T-helper 1 cell (primary cell): ENCODE data around the gene MYADML2.
"Not testable (repeated sequence)": the region's sequence is repeated elsewhere in the genome, so short reads cannot be mapped to it uniquely, and the experiment has no call there.

Source experiments
- DNase-seq, 5 donors: peaks; one replicate each; pipeline ENCODE4 v3.0.0-alpha.2; 2012 to 2020

The MYADML2 gene

GRCh38 chr17:81922566-81923301 is 24.3 kb downstream of the MYADML2 start:
- DNase-seq: no peak

- DNase-seq: no peak
Observed at GRCh38 chr17:81921996-81922565, 25.0 kb downstream of the MYADML2 start.

DNA sequence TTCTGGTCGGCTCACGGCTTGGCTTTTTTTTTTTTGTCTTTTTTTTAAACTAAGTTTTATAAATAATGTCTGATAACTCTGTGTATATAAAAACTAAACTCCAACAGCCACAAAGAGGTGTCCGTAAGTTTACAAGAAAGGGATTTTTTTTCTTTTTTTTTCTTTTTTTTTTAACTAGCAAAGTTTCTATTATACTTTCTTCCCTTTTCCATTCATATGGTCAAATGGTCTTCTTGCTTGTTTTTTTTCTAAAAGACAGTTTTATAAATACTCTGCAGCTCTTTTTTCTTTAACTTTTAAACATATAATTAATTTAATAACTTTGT is 25.5 kb downstream of the MYADML2 start:
- DNase-seq: no peak

GRCh38 chr17:81920612-81921536 is 26.2 kb downstream of the MYADML2 start:
- DNase-seq: no peak

DNA sequence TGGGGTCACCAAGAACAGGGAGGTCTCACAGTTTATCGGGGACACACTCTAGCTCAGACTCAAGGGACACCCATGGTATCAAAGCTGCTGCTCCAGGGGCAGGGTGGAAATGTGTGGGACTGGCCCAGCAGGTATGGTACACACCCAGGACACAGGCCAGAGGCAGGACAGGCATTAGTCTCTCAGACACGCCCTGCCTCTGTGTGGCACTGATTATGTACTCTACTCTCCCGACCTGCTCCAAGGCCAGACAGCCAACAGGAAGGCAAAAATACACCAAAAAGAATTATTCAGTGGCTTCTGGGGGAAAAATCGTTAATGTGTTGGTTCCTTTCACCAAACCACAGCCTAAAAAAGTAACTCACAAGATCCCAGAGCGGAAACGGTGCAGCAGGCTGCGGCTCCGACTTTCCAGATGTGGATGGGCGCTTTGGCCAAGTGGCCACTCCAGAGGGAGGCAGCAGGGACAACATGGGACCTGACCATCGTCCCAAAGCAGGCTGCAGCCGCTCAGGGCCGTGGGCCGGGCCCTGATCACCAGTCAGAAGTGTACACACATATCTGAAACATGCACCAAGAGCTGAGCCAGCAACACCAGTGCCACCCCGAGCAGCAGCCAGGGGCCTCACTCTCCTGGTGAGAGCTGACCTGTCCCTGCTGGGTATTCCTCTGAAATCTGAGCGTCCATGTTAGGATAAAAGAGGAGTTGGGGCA is 28.0 kb downstream of the MYADML2 start:
- DNase-seq: no peak

GRCh38 chr17:81918333-81918669 is 28.7 kb downstream of the MYADML2 start:
- DNase-seq: not testable (repeated sequence)

DNA sequence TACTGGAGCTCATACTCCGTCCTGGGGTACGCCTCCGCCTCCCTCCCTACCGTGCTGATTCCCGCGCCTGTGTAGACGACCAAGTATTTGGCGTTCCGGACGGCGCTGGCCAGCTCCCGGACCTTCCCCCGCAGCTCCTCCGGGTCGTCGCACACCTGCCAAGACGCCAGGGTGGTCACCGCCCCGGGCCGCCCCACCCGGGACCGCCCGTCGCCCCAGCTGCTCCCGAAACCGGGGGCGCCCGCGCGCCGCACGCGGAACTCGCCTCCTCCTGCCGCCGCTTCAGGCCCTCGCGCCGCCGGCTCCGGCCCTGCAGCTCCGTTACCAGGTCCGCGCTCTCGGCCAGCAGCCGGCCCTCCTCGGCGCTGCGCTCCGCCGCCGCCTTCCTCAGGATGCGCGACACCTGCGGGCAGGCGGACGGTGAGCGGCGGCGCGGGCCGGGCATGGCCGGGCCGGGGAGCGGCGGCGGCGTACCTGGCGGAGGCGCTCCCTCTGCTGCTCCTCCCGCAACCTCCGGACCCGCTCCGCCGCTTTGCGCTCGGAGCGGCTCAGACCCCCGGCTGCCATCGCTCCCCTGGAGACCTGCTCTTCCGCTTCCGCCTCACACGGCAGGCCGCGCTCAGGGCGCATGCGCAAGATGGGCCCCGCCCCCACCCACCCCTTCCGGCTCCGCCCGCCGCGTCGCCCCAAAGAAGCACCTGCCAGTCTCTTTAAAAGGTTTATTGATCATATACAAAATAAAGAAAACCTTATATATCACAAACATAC is 29.3 kb downstream of the MYADML2 start, which contains the start of gene SIRT7:
Gene SIRT7 (minus strand): TSS at position 612 of the 768 bp plus-strand sequence. CDS start 45 bp downstream, at position 567.
- DNase-seq: peak; percentile 73 to 86 (median 82)

- DNase-seq: no peak
Observed at GRCh38 chr17:81916234-81917001, 30.6 kb downstream of the MYADML2 start.

GRCh38 chr17:81915331-81915730 is 31.7 kb downstream of the MYADML2 start:
- DNase-seq: no peak

- DNase-seq: no peak
Observed at GRCh38 chr17:81914103-81914850, 32.8 kb downstream of the MYADML2 start.

DNA sequence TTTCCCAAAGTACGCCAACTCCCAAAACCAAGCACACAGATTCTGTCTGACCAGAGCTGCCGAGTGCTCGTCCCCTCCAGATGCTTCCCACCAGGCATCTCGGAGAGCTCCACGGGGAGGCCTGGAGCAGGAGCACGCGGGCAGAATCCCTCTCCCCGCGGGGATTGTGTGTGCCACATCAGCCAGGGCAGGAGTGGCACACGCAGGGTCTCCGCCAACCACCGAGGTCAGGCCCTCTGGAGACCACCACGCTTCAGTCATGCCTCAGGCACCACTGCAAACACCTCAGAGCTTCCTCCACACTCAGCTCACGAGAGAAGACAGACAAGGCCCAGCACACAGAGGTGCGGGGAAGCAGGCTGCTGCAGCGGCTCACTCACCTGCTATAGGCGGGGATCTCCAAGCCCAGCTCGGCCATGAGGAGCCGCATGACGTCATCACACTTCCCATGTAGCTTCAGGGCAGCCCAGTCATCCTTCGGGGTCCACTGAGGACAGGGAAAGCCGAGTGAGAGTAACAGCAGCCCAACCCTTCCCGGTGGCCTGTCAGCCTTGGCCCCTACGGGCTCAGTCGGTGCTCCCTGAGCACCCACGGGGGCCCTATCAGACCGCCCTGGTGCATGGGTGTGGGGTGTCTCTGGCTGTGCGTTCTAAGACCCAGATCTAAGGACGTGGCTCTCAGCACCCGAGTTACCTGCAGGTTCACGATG is 33.5 kb downstream of the MYADML2 start:
- no peak for DNase-seq

GRCh38 chr17:81912441-81913309 is 34.4 kb downstream of the MYADML2 start:
- no peak for DNase-seq

DNA sequence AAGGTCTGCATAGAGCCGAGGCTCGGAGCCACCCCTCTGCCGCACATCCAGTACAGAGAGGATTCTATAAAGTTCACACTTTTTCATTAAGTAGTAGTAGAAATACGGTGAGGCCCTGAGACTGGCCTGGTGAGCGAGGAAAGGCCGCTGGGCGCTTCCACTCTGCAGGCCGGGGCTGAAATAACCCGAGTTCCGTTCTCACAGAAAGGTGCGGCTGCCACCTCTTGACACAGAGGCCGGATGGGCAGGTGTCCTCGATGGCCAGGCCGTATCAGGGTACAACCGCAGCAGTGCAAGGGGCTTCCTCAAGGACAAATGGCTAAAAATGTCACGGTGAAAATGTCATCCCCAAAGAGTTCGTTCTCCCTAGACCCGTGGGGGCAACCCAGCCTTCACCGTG is 35.1 kb downstream of the MYADML2 start:
- no peak for DNase-seq

DNA sequence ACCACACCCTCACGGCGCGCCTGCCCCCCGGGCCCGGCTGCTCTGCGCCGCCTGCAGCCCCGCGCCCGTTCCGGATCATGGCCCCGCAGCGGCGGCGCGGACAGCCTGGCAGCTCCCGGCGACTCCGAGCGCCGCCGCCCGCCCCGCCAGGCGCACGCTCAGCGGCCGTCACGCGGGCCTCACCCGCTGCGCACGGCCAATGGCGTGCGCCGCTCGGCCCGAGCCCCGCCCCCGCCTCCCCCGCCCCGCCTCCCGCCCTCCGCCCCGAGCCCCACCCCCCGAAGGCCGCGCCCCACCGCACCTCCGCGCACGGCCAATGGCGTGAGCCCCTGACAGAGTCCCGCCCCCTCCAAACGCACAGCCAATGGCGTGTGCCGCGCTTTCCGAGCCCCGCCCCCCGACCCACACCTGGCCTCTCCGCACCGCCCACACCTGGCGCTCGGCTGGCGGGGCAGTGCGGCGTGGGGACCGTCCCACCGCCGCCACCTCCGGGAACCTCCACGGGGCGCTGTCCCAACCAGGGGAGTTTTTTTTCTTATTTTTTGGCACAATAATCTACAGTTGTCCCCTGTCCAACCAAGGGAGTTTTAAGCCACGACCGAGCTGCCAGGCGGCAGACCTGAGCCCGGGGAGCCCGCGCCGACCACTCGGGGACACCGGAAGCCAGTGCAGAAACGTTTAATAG is 35.6 kb downstream of the MYADML2 start, which contains the start of gene PCYT2:
Gene PCYT2 (minus strand): TSS at position 123 of the 685 bp plus-strand sequence. CDS start 44 bp downstream, at position 79.
- peak; percentile 90 to 94 (median 93) for DNase-seq

DNA sequence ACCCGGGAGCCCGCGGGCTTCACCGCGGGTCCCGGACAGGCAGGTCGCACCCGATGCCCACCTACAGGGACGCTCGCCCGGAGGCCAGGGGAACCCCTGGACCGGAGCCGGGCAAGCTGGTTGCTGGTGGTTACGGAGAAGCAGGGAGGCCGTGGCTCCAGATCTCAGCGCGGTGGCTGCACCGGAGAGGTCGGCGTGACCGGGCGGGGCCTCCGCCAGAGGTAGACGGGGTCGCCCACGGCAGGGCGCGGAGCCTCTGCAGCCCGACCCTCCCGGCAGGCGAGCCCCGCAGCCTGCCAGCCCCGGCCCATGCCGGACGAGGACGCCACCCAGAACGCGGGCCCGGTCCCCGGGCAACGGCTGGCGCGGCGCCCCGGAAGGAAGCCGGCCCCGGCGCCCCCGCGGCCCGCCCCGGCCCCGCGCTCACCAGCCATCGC is 36.2 kb downstream of the MYADML2 start:
- DNase-seq: no peak

GRCh38 chr17:81909966-81910839 is 36.8 kb downstream of the MYADML2 start:
- no peak for DNase-seq

GRCh38 chr17:81909231-81909630 is 37.8 kb downstream of the MYADML2 start:
- DNase-seq: no peak
